ENCODE measurements around the gene USP33.
"Not testable (repeated sequence)": the region's sequence is repeated elsewhere in the genome, so short reads cannot be mapped to it uniquely, and the experiment has no call there.

USP33 gene

DNA sequence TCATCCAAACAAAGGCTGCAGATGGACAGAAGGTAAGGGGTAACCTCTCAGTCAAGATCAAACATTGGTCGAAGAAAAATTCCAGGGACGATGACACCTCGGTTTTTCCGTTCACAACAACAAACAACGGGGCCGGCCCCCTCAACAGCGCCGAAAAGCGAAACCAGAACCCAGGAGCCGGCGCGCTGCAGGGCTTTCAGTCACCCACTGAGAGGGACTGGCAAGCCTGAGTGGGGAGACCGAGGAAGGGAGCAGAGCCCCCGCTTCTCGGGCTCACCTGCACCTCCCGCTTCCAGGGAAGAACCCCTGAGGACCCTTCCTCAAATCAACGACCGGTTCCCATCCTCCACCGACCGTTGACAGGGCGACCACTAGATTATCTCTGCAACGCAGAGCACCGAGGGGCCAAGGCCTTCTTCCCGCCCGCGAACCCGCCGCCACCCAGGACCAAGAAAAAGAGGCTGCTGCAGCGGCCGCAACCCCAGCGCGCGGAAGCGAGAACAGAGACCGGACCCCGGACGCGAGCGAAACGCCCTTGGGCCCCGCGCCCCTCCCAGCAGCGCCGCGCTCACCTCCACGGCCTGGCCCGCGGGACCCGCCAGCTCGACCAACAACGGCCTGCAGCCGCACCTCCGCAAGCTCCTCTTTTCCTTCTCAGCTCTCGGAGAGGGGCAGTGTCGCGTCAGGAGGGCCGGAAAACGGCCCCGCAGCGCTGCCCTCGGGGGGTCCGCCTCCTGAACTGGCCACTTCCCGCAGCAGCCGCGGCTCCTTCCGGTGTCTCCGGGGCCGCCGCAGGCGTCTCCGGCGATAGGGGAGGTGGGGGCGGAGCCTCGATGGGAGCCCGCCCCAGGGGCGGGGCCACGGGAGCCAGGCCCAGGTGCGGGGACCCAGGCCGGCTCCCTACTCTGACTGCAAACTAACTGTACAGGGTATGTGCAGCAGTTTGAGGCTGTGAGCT, at the start of gene USP33:
TSS of gene USP33 (minus strand) at position 782 of the 958 bp plus-strand sequence. CDS start 18,155 bp downstream, outside the sequence.
- Histone ChIP-seq H3K4me3 (ENCODE audit: insufficient read length, low read depth) (peak within 1 kb of the TSS; percentile 95), H3K4me1 (ENCODE audit: insufficient read depth, insufficient read length) (no peaks in the 10 kb centered on the region), H3K9me3 (ENCODE audit: insufficient read depth, low read length) (no peaks in the 10 kb centered on the region), H3K36me3 (ENCODE audit: insufficient read depth, insufficient read length, low read length) (no peaks in the 10 kb centered on the region), H3K27me3 (ENCODE audit: insufficient read depth, insufficient read length) (no peaks in the 10 kb centered on the region), H3K9ac (ENCODE audit: insufficient read length, low read depth) (peak within 1 kb of the TSS; percentile 92)
- TF ChIP-seq YY1 (IDR thresholded peaks at IDR 0.05; ENCODE audit: insufficient read depth, insufficient read length) = no peak
- no peak for TF ChIP-seq SUZ12 (IDR thresholded peaks at IDR 0.05; ENCODE audit: extremely low read depth, insufficient read depth, insufficient read length)
- no peak for TF ChIP-seq ZNF274 (IDR thresholded peaks at IDR 0.05; ENCODE audit: low read depth, low read length)
- DNase-seq (ENCODE audit: low read depth, low spot score) = peak; percentile 91

- H3K9ac ChIP-seq (ENCODE audit: insufficient read length, low read depth) = no peak overlapping the region
- TF ChIP-seq SUZ12 (IDR thresholded peaks at IDR 0.05; ENCODE audit: extremely low read depth, insufficient read depth, insufficient read length) (no peak), ZNF274 (IDR thresholded peaks at IDR 0.05; ENCODE audit: low read depth, low read length) (no peak), YY1 (IDR thresholded peaks at IDR 0.05; ENCODE audit: insufficient read depth, insufficient read length) (no peak)
- no peaks in the 10 kb centered on the region for H3K9me3 ChIP-seq (ENCODE audit: insufficient read depth, low read length)
- no peaks in the 10 kb centered on the region for H3K27me3 ChIP-seq (ENCODE audit: insufficient read depth, insufficient read length)
- DNase-seq (ENCODE audit: low read depth, low spot score) = no peak
- H3K4me1 ChIP-seq (ENCODE audit: insufficient read depth, insufficient read length) = no peaks in the 10 kb centered on the region
- H3K36me3 ChIP-seq (ENCODE audit: insufficient read depth, insufficient read length, low read length) = peaks cover 47% of the 10 kb centered on the region
- H3K4me3 ChIP-seq (ENCODE audit: insufficient read length, low read depth) = no peak overlapping the region
Measured at GRCh38 chr1:77803371-77803770, 43.7 kb upstream of the USP33 start.

- Histone ChIP-seq H3K27me3 (ENCODE audit: insufficient read depth, insufficient read length) (no peaks in the 10 kb centered on the region), H3K36me3 (ENCODE audit: insufficient read depth, insufficient read length, low read length) (peaks cover 36% of the 10 kb centered on the region), H3K9ac (ENCODE audit: insufficient read length, low read depth) (no peak overlapping the region), H3K4me1 (ENCODE audit: insufficient read depth, insufficient read length) (no peaks in the 10 kb centered on the region), H3K9me3 (ENCODE audit: insufficient read depth, low read length) (no peaks in the 10 kb centered on the region), H3K4me3 (ENCODE audit: insufficient read length, low read depth) (no peak overlapping the region)
- TF ChIP-seq SUZ12 (IDR thresholded peaks at IDR 0.05; ENCODE audit: extremely low read depth, insufficient read depth, insufficient read length) = no peak
- no peak for TF ChIP-seq ZNF274 (IDR thresholded peaks at IDR 0.05; ENCODE audit: low read depth, low read length)
- no peak for TF ChIP-seq YY1 (IDR thresholded peaks at IDR 0.05; ENCODE audit: insufficient read depth, insufficient read length)
- no peak for DNase-seq (ENCODE audit: low read depth, low spot score)
Measured at GRCh38 chr1:77802026-77802425, 42.4 kb upstream of the USP33 start.

- no peak overlapping the region for H3K4me3 ChIP-seq (ENCODE audit: insufficient read length, low read depth)
- H3K4me1 ChIP-seq (ENCODE audit: insufficient read depth, insufficient read length) = no peaks in the 10 kb centered on the region
- no peaks in the 10 kb centered on the region for H3K27me3 ChIP-seq (ENCODE audit: insufficient read depth, insufficient read length)
- no peak overlapping the region for H3K9ac ChIP-seq (ENCODE audit: insufficient read length, low read depth)
- DNase-seq (ENCODE audit: low read depth, low spot score) = no peak
- H3K36me3 ChIP-seq (ENCODE audit: insufficient read depth, insufficient read length, low read length) = peaks cover 23% of the 10 kb centered on the region
- no peaks in the 10 kb centered on the region for H3K9me3 ChIP-seq (ENCODE audit: insufficient read depth, low read length)
- TF ChIP-seq YY1 (IDR thresholded peaks at IDR 0.05; ENCODE audit: insufficient read depth, insufficient read length) (no peak), ZNF274 (IDR thresholded peaks at IDR 0.05; ENCODE audit: low read depth, low read length) (no peak), SUZ12 (IDR thresholded peaks at IDR 0.05; ENCODE audit: extremely low read depth, insufficient read depth, insufficient read length) (no peak)
Measured at GRCh38 chr1:77797991-77798390, 38.3 kb upstream of the USP33 start.

DNA sequence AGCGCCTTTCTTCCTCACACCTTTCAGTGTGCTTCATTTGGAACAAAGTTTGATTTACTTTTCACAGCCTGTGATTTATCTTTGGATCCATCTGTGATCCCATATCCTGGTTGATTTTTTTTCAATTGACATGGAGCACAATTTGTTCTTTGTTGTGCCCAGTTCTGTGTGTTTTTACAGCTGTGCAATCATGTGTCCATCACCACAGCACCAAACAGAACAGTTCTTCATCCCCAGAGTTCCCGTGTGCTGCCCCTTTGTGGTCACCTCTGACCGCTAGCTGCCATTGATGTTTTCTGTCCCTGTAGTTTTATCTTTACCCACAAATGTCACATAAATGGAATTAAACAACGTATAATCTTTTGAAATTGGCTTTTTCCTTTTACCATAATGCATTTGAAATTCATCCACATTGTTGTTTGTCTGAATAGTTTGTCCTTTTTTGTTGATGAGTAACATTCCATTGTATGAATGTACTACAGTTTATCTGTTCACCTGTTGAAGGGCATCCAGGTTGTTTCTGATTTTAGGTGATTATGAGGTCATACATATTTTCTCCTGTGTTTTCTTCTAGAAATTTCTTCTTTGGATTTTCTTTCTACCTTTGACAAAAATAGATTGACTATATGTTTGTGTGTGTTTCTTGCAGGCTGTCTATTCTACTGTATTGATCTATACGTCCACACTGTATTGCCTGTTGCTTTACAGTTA, 37.2 kb upstream of the USP33 start:
- DNase-seq (ENCODE audit: low read depth, low spot score) = no peak
- no peak for TF ChIP-seq ZNF274 (IDR thresholded peaks at IDR 0.05; ENCODE audit: low read depth, low read length)
- TF ChIP-seq SUZ12 (IDR thresholded peaks at IDR 0.05; ENCODE audit: extremely low read depth, insufficient read depth, insufficient read length) = no peak
- TF ChIP-seq YY1 (IDR thresholded peaks at IDR 0.05; ENCODE audit: insufficient read depth, insufficient read length) = no peak
- H3K4me1 ChIP-seq (ENCODE audit: insufficient read depth, insufficient read length) = no peaks in the 10 kb centered on the region

GRCh38 chr1:77794550-77794949, 34.9 kb upstream of the USP33 start:
- TF ChIP-seq ZNF274 (IDR thresholded peaks at IDR 0.05; ENCODE audit: low read depth, low read length) (no peak), SUZ12 (IDR thresholded peaks at IDR 0.05; ENCODE audit: extremely low read depth, insufficient read depth, insufficient read length) (no peak), YY1 (IDR thresholded peaks at IDR 0.05; ENCODE audit: insufficient read depth, insufficient read length) (no peak)
- Histone ChIP-seq H3K9ac (ENCODE audit: insufficient read length, low read depth) (no peak overlapping the region), H3K27me3 (ENCODE audit: insufficient read depth, insufficient read length) (no peaks in the 10 kb centered on the region), H3K4me1 (ENCODE audit: insufficient read depth, insufficient read length) (no peaks in the 10 kb centered on the region), H3K4me3 (ENCODE audit: insufficient read length, low read depth) (no peak overlapping the region), H3K36me3 (ENCODE audit: insufficient read depth, insufficient read length, low read length) (peaks cover 19% of the 10 kb centered on the region), H3K9me3 (ENCODE audit: insufficient read depth, low read length) (no peaks in the 10 kb centered on the region)
- no peak for DNase-seq (ENCODE audit: low read depth, low spot score)

More for the DNA sequence above, 37.2 kb upstream of the USP33 start:
- H3K9me3 ChIP-seq (ENCODE audit: insufficient read depth, low read length) = no peaks in the 10 kb centered on the region
- no peak overlapping the region for H3K4me3 ChIP-seq (ENCODE audit: insufficient read length, low read depth)
- no peaks in the 10 kb centered on the region for H3K27me3 ChIP-seq (ENCODE audit: insufficient read depth, insufficient read length)
- peaks cover 13% of the 10 kb centered on the region for H3K36me3 ChIP-seq (ENCODE audit: insufficient read depth, insufficient read length, low read length)
- H3K9ac ChIP-seq (ENCODE audit: insufficient read length, low read depth) = no peak overlapping the region

DNA sequence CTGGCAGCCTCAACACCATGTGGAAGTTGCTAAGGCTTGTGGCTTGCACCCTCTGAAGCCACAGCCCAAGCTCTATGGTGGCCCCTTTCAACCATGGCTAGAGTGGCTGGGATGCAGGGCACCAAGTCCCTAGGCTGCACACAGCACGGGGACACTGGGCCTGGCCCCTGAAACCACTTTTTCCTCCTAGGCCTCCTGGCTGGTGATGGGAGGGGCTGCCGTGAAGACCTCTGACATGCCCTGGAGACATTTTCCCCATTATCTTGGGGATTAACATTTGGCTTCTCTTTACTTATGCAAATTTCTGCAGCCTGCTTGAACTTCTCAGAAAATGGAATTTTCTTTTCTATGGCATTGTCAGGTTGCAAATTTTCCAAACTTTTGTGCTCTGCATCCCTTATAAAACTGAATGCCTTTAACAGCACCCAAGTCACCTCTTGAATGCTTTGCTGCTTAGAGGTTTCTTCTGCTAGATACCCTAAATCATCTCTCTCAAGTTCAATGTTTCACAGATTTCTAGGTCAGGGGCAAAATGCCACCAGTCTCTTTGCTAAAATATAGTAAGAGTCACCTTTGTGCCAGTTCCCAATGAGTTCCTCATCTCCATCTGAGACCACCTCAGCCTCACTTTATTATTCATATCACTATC, 26.6 kb upstream of the USP33 start:
- H3K9ac ChIP-seq (ENCODE audit: insufficient read length, low read depth); DNase-seq (ENCODE audit: low read depth, low spot score); H3K4me1 ChIP-seq (ENCODE audit: insufficient read depth, insufficient read length); H3K27me3 ChIP-seq (ENCODE audit: insufficient read depth, insufficient read length); H3K4me3 ChIP-seq (ENCODE audit: insufficient read length, low read depth): not testable (repeated sequence)
- Histone ChIP-seq H3K36me3 (ENCODE audit: insufficient read depth, insufficient read length, low read length) (peaks cover 72% of the 10 kb centered on the region), H3K9me3 (ENCODE audit: insufficient read depth, low read length) (peaks cover 40% of the 10 kb centered on the region)
